Gastroesophageal sphincter (tissue), 4 donors: Measurements from ENCODE around the gene CACNA1C. TPM values are rescaled to one million over a fixed set of nuclear protein-coding genes. Genes with fewer than 3 reads are reported as not detected.

Source experiments
- ATAC-seq: fragments of 150-250 bp; one replicate; pipeline ENCODE4 v1.9.1; 2016; ENCODE audit warnings: mild to moderate bottlenecking, moderate library complexity
- H3K27ac ChIP-seq, 4 donors: fragments of 200-600 bp; sonication (generic) in 3 of 4; 1 replicate in 3 of 4; 2 replicates in 1 of 4; pipeline ENCODE4 v1.5.1; 2016 to 2019
- H3K27me3 ChIP-seq: fragments of 200-600 bp; sonication (generic); one replicate; pipeline ENCODE4 v1.5.1; 2019
- H3K36me3 ChIP-seq, 2 donors: fragments of 200-600 bp; sonication (generic); one replicate each; pipeline ENCODE4 v1.5.1; 2019; ENCODE audit warnings: control low read depth in 1 of 2
- H3K4me1 ChIP-seq, 3 donors: fragments of 200-600 bp; sonication (generic); 1 replicate in 2 of 3; 2 replicates in 1 of 3; pipeline ENCODE4 v1.5.1; 2016 to 2019; ENCODE audit warnings: control low read depth in 2 of 3
- H3K4me3 ChIP-seq, 2 donors: fragments of 200-600 bp; sonication (generic); one replicate each; pipeline ENCODE4 v1.5.1; 2019; ENCODE audit warnings: mild to moderate bottlenecking in 1 of 2, moderate library complexity in 1 of 2
- H3K9me3 ChIP-seq, 3 donors: fragments of 200-600 bp; sonication (generic); one replicate each; pipeline ENCODE4 v1.5.1; 2017 to 2019; ENCODE audit warnings: control low read depth in 2 of 3
- CTCF ChIP-seq, 4 experiments: fragments of 200-600 bp in 2 of 4; fragments of 450-650 bp in 2 of 4; sonication (generic) in 1 of 4; IDR thresholded peaks; one replicate each; pipeline ENCODE4 v1.5.1; 2017 to 2019; ENCODE audit warnings: antibody characterized with exemption in 4 of 4, mild to moderate bottlenecking in 2 of 4, moderate library complexity in 2 of 4
- EP300 ChIP-seq: sonication (generic); formaldehyde crosslinking; IDR thresholded peaks from one replicate; pipeline ENCODE4 v1.6.1; 2017; ENCODE audit warnings: antibody characterized with exemption, mild to moderate bottlenecking
- POLR2A ChIP-seq, 2 donors: fragments of 450-650 bp; IDR thresholded peaks; one replicate each; pipeline ENCODE4 v1.6.1; 2017; ENCODE audit warnings: antibody characterized with exemption in 2 of 2, mild to moderate bottlenecking in 2 of 2, moderate library complexity in 1 of 2
- POLR2AphosphoS5 ChIP-seq: sonication (generic); formaldehyde crosslinking; IDR thresholded peaks from one replicate; pipeline ENCODE4 v1.6.1; 2017; ENCODE audit warnings: antibody characterized with exemption
- WGBS, 2 donors: methylation state at CpG; one replicate each; pipeline ENCODE4 v1.1.5; 2018; ENCODE audit warnings: low coverage in 1 of 2; 5-methylcytosine and 5-hydroxymethylcytosine counted together
- total RNA-seq, 4 donors: library from RNA; depleted of rRNA; stranded (reverse); fragments of >200 nt; gene quantifications; one replicate each; pipeline ENCODE4 v1.1.0, GENCODE V29; 2016

CACNA1C gene
- total RNA-seq, 4 donors from 2014 or later = 22.9 to 96.2 (median 41.4) TPM

GRCh38 chr12:2402073-2402579 lies 349.3 kb downstream of the CACNA1C start:
- no peak overlapping the region for H3K4me3 ChIP-seq
- H3K27ac ChIP-seq = no peak overlapping the region
- TF ChIP-seq POLR2AphosphoS5 (no peak), CTCF (IDR thresholded peaks at IDR 0.05) (no peak), EP300 (no peak), POLR2A (IDR thresholded peaks at IDR 0.05) (no peak)
- H3K36me3 ChIP-seq = no peaks in the 10 kb centered on the region
- no peaks in the 10 kb centered on the region for H3K9me3 ChIP-seq
- 62 to 80% methylated on average over 1 to 2 of the region's 5 CpGs for WGBS, 2 donors
- H3K4me1 ChIP-seq = peaks cover 0 to 33% (median 0%) of the 10 kb centered on the region in 3 donors
- no peaks in the 10 kb centered on the region for H3K27me3 ChIP-seq
- ATAC-seq = no peak

DNA sequence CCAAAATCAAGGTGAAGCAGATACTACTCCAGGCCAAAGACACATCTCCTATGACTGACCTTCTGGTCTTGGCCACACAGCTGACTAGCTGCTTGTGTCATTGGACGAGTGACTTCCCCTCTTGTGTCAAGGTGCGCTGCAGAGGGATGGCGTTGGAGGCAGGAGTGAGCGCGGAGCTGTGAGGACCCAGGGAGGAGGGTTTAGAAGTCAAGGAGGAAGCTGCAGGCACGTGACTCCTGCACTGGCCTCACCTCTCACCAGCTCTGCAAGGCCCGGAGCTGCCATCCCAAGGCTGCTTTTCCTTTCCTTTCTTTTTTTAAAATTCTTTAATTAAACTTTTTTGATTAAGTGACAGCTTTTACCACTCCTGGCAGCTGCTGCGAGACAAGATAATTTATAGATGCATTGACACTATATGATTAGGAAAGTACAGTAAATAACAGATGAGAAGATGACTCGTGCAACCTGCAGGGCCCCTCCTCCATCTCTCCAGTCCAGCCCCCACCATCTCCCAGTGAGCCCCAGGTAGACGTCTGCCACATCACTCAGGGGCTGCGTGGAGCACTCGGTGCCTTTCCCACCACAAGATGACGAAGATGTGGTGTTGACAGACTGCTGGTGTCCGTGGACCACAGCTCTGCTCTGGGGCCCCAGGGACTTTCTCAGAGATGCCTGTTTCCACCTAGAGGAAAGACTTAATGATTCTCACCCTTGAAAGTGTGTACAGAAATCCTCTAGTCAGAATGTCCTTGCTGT lies 350.6 kb downstream of the CACNA1C start:
- TF ChIP-seq POLR2AphosphoS5 (no peak), POLR2A (IDR thresholded peaks at IDR 0.05) (no peak), EP300 (no peak), CTCF (IDR thresholded peaks at IDR 0.05) (no peak)
- Histone ChIP-seq H3K36me3 (no peaks in the 10 kb centered on the region), H3K4me1 (peaks cover 0 to 20% (median 0%) of the 10 kb centered on the region in 3 donors), H3K9me3 (no peaks in the 10 kb centered on the region), H3K4me3 (no peak overlapping the region), H3K27ac (no peak overlapping the region), H3K27me3 (no peaks in the 10 kb centered on the region)
- WGBS, 2 donors = 87 to 93% methylated on average over 5 to 10 of the region's 14 CpGs
- ATAC-seq = no peak

DNA sequence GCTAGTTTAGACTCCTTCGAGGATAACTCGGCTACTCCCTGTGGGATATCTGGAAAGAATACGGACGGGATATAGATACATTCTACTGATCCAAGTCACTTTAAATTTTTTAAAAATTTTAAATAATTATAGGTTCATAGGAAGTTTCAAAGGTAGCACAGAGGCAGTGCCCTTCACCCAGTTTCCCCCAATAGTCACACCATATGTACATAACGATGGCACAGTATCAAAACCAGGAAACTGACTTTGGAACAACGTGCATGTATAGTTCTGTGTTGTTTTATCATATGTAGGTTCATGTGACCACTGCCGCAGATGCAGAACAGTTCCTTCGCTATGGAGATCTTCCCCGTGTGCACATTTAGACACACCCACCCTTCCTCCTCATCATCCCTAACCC lies 352.3 kb downstream of the CACNA1C start:
- 85 to 98% methylated on average over 9 of the region's 9 CpGs for WGBS, 2 donors
- no peaks in the 10 kb centered on the region for H3K9me3 ChIP-seq
- no peak for ATAC-seq
- no peak overlapping the region for H3K27ac ChIP-seq
- no peak for TF ChIP-seq CTCF (IDR thresholded peaks at IDR 0.05)
- no peak for TF ChIP-seq EP300
- no peak for TF ChIP-seq POLR2AphosphoS5
- no peak for TF ChIP-seq POLR2A (IDR thresholded peaks at IDR 0.05)
- no peak overlapping the region for H3K4me3 ChIP-seq
- peaks cover 0 to 18% (median 0%) of the 10 kb centered on the region in 3 donors for H3K4me1 ChIP-seq
- no peaks in the 10 kb centered on the region for H3K36me3 ChIP-seq
- no peaks in the 10 kb centered on the region for H3K27me3 ChIP-seq

GRCh38 chr12:2406903-2407302 lies 354.1 kb downstream of the CACNA1C start:
- Histone ChIP-seq H3K36me3 (no peaks in the 10 kb centered on the region), H3K4me1 (peaks cover 0 to 7% (median 0%) of the 10 kb centered on the region in 3 donors), H3K27me3 (no peaks in the 10 kb centered on the region), H3K27ac (no peak overlapping the region), H3K9me3 (no peaks in the 10 kb centered on the region), H3K4me3 (no peak overlapping the region)
- no peak for ATAC-seq
- no peak for TF ChIP-seq CTCF (IDR thresholded peaks at IDR 0.05)
- no peak for TF ChIP-seq EP300
- TF ChIP-seq POLR2A (IDR thresholded peaks at IDR 0.05) = no peak
- TF ChIP-seq POLR2AphosphoS5 = no peak
- 90 to 100% methylated on average over 2 to 7 of the region's 10 CpGs for WGBS, 2 donors

DNA sequence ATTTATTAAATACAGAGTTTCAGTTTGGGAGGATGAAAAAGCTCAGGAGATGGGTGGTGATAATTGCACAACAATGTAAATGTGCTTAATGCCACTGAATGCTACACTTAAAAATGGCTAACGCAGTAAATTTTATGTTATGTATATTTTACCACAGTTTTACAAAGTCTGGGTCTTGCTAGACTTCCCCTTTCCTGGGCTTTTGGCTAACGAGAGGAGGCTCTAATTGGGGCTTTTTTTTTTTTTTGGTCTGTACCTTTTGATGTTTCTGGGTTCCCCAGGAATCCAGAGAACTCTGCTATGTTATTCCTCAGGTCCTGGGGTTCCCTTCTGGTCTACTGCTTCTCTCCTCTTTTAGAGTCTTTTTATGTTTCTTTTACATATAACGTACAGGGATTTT lies 355.5 kb downstream of the CACNA1C start:
- Histone ChIP-seq H3K4me1 (no peaks in the 10 kb centered on the region), H3K9me3 (no peaks in the 10 kb centered on the region), H3K27me3 (no peaks in the 10 kb centered on the region), H3K36me3 (no peaks in the 10 kb centered on the region), H3K27ac (no peak overlapping the region), H3K4me3 (no peak overlapping the region)
- WGBS, 2 donors = 79 to 80% methylated on average over 3 of the region's 3 CpGs
- TF ChIP-seq POLR2A (IDR thresholded peaks at IDR 0.05) (no peak), CTCF (IDR thresholded peaks at IDR 0.05) (no peak), POLR2AphosphoS5 (no peak), EP300 (no peak)
- no peak for ATAC-seq
